GM21367 (cell line): ENCODE measurements around the gene DYNC2H1.

Experiments
- ATAC-seq: cut with Tn5 transposase; IDR thresholded peaks from one replicate; pipeline ENCODE4 v1.9.1; 2021; ENCODE audit not compliant: unreplicated experiment

The DYNC2H1 gene

DNA sequence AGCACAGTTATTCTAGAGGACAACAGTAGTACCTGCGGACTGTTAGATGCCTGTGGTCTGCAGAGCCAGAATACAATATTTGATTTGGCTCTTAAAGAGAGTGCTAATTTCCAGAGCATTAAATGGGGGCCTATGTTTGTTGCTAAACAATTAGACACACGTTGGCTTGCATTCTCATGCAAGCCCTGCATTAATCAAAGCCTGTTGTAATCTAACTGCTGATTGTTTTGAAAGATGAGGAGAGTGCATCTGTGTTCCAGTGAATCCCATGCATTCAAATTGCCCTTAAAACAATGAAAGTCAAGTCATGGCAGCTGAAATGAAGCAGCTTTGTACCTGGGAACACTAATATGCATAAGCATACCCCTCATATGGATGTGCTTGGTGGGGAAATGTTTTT lies 419.4 kb downstream of the DYNC2H1 start:
- ATAC-seq: no peak

DNA sequence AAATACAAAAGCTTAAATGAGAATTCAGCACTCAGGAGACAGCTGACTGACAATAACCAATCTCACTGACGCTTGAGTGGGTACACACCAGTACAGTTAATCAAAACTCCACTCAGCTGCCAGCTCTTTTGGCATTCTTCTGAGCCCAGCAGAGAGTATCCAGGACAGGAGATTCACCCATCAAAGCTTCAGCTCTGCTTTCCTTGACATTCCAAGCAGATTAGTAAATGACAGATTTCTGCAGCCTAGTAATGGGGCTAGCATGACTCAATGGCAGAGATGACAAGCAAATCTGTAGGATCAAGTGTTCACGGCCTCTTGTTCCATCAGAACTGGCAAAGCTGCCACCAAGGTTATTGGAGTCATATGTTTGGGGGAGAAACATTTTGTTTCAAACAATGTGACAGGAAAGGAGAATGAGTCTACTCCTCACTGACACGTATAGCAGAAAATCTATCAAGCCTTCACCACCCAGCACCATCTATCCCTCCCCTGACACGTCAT lies 420.0 kb downstream of the DYNC2H1 start:
- ATAC-seq: no peak
